ENCODE results near the gene SCG2. TPM values are rescaled to one million over a fixed set of nuclear protein-coding genes. Genes with fewer than 3 reads are reported as not detected.

Gene SCG2
- total RNA-seq, 2 experiments from 2014 or later = 0.06 TPM; not detected in 1

- H4K20me1 ChIP-seq (ENCODE audit: insufficient read depth, low read length) = no peaks in the 10 kb centered on the region
- TF ChIP-seq CTCF (conservative IDR thresholded peaks at IDR 0.05; ENCODE audit: low read length) (no peak), EZH2phosphoT487 (IDR thresholded peaks at IDR 0.05; ENCODE audit: borderline replicate concordance, low read depth, low read length) (no peak)
- H3K27ac ChIP-seq (ENCODE audit: low read depth, low read length, poor library complexity, severe bottlenecking) = no peak overlapping the region
- BruUV-seq (replicated peaks) = no TSS peak
- ChIA-PET POLR2A (interaction anchor here (1.1 kb wide), 1 partner anchor 540 kb away, joined by 3 read pairs; no protein-coding TSS in a partner anchor), CTCF (ENCODE audit: unreplicated experiment) (no interaction called here)
- H3K79me2 ChIP-seq (ENCODE audit: insufficient read depth, low read depth, low read length) = no peaks in the 10 kb centered on the region
- H3K36me3 ChIP-seq (ENCODE audit: insufficient read depth, low read length) = no peaks in the 10 kb centered on the region
- H3K9me2 ChIP-seq (ENCODE audit: insufficient read depth, low read length) = no peaks in the 10 kb centered on the region
- no peak overlapping the region for H2AFZ ChIP-seq (ENCODE audit: low read length)
- intact Hi-C loops (cut with micrococcal nuclease; ENCODE audit: unreplicated experiment) = no loop called here
- no peak for DNase-seq (ENCODE audit: low spot score)
- no peaks in the 10 kb centered on the region for H3K4me1 ChIP-seq (ENCODE audit: insufficient read depth, low read length, poor library complexity, severe bottlenecking)
- H3K4me2 ChIP-seq (ENCODE audit: low read length) = no peak overlapping the region
- H3K4me3 ChIP-seq (ENCODE audit: low read depth, low read length, poor library complexity, severe bottlenecking) = no peak overlapping the region
- H3K9me3 ChIP-seq (ENCODE audit: low read length) = no peaks in the 10 kb centered on the region
Measured at GRCh38 chr2:223635080-223635479, 32.9 kb upstream of the SCG2 start.

GRCh38 chr2:223634238-223634637 is 32.1 kb upstream of the SCG2 start:
- TF ChIP-seq EZH2phosphoT487 (IDR thresholded peaks at IDR 0.05; ENCODE audit: borderline replicate concordance, low read depth, low read length) (no peak), CTCF (conservative IDR thresholded peaks at IDR 0.05; ENCODE audit: low read length) (no peak)
- POLR2A ChIA-PET = interaction anchor here (1.0 kb wide), 1 partner anchor 14 kb away, joined by 4 read pairs; no protein-coding TSS in a partner anchor
- Histone ChIP-seq H3K27ac (ENCODE audit: low read depth, low read length, poor library complexity, severe bottlenecking) (no peak overlapping the region), H3K79me2 (ENCODE audit: insufficient read depth, low read depth, low read length) (no peaks in the 10 kb centered on the region), H3K9me2 (ENCODE audit: insufficient read depth, low read length) (no peaks in the 10 kb centered on the region), H3K36me3 (ENCODE audit: insufficient read depth, low read length) (no peaks in the 10 kb centered on the region), H3K9me3 (ENCODE audit: low read length) (no peaks in the 10 kb centered on the region), H2AFZ (ENCODE audit: low read length) (no peak overlapping the region), H3K4me1 (ENCODE audit: insufficient read depth, low read length, poor library complexity, severe bottlenecking) (no peaks in the 10 kb centered on the region), H3K4me2 (ENCODE audit: low read length) (no peak overlapping the region), H3K4me3 (ENCODE audit: low read depth, low read length, poor library complexity, severe bottlenecking) (no peak overlapping the region), H4K20me1 (ENCODE audit: insufficient read depth, low read length) (no peaks in the 10 kb centered on the region)
- CTCF ChIA-PET (ENCODE audit: unreplicated experiment) = no interaction called here
- intact Hi-C loops (cut with micrococcal nuclease; ENCODE audit: unreplicated experiment) = no loop called here
- no TSS peak for BruUV-seq (replicated peaks)
- no peak for DNase-seq (ENCODE audit: low spot score)

GRCh38 chr2:223633656-223634055 is 31.5 kb upstream of the SCG2 start:
- CTCF ChIA-PET (ENCODE audit: unreplicated experiment) = interaction anchor here (0.5 kb wide), 1 partner anchor 409 kb away, joined by 3 read pairs; no protein-coding TSS in a partner anchor
- POLR2A ChIA-PET = interaction anchor here (1.0 kb wide), 1 partner anchor 13 kb away, joined by 4 read pairs; no protein-coding TSS in a partner anchor
- Histone ChIP-seq H3K9me2 (ENCODE audit: insufficient read depth, low read length) (no peaks in the 10 kb centered on the region), H3K4me1 (ENCODE audit: insufficient read depth, low read length, poor library complexity, severe bottlenecking) (no peaks in the 10 kb centered on the region), H2AFZ (ENCODE audit: low read length) (no peak overlapping the region), H3K36me3 (ENCODE audit: insufficient read depth, low read length) (no peaks in the 10 kb centered on the region), H4K20me1 (ENCODE audit: insufficient read depth, low read length) (no peaks in the 10 kb centered on the region), H3K27ac (ENCODE audit: low read depth, low read length, poor library complexity, severe bottlenecking) (no peak overlapping the region), H3K4me3 (ENCODE audit: low read depth, low read length, poor library complexity, severe bottlenecking) (no peak overlapping the region), H3K4me2 (ENCODE audit: low read length) (no peak overlapping the region), H3K9me3 (ENCODE audit: low read length) (no peaks in the 10 kb centered on the region), H3K79me2 (ENCODE audit: insufficient read depth, low read depth, low read length) (no peaks in the 10 kb centered on the region)
- DNase-seq (ENCODE audit: low spot score) = no peak
- intact Hi-C loops (cut with micrococcal nuclease; ENCODE audit: unreplicated experiment) = no loop called here
- TF ChIP-seq CTCF (conservative IDR thresholded peaks at IDR 0.05; ENCODE audit: low read length) = no peak
- no TSS peak for BruUV-seq (replicated peaks)

Data from OCI-LY7 (cell line).